ENCODE data around the gene DNAH14. TPM values are rescaled to one million over a fixed set of nuclear protein-coding genes. Genes with fewer than 3 reads are reported as not detected.

Gene DNAH14
- total and polyA plus RNA-seq, 2 donors (not counting 3 experiments of a cell fraction or from before 2014, with no cell fraction given) = 1.5 to 7.1 TPM

GRCh38 chr1:225378880-225379279 lies 449.4 kb downstream of the DNAH14 start:
- Histone ChIP-seq H4K20me1 (replicated peaks; ENCODE audit: control insufficient read depth, extremely low read depth, insufficient read depth, low read length) (no peaks in the 10 kb centered on the region), H3K4me3 (replicated peaks in 1 of 3; ENCODE audit: insufficient read depth in 1 of 3, low read depth in 1 of 3, low read length in 3 of 3) (no peak overlapping the region), H3K9me1 (replicated peaks; ENCODE audit: control insufficient read depth, extremely low read depth, insufficient read depth, low read length) (no peaks in the 10 kb centered on the region), H2AFZ (ENCODE audit: low read depth, low read length) (no peak overlapping the region), H3K9ac (replicated peaks; ENCODE audit: extremely low read depth, insufficient read depth, low read length) (no peak overlapping the region), H3K9me3 (replicated peaks; ENCODE audit: control insufficient read depth, insufficient read depth, low read length) (no peaks in the 10 kb centered on the region), H3K4me2 (ENCODE audit: insufficient read depth, low read length) (no peak overlapping the region), H3K27ac (ENCODE audit: insufficient read depth, low read depth, low read length) (no peak overlapping the region), H3K27me3 (ENCODE audit: control insufficient read depth in 2 of 2, insufficient read depth in 2 of 2, low read length in 2 of 2) (no peaks in the 10 kb centered on the region), H3K79me2 (ENCODE audit: control insufficient read depth, insufficient read depth, low read length) (no peaks in the 10 kb centered on the region), H3K4me1 (ENCODE audit: control insufficient read depth, extremely low read depth, insufficient read depth, low read length) (no peaks in the 10 kb centered on the region), H3K36me3 (ENCODE audit: control insufficient read depth in 2 of 2, extremely low read depth in 1 of 2, insufficient read depth in 2 of 2, low read length in 2 of 2) (no peaks in the 10 kb centered on the region)
- CTCF ChIA-PET = interaction anchor here (1.6 kb wide), 1 partner anchor 11 kb away, joined by 5 read pairs; no protein-coding TSS in a partner anchor
- no TSS peak for BruUV-seq (replicated peaks)
- dilution Hi-C loops (cut with MboI; ENCODE audit: extremely low pct_ligation_motif_present, low sequenced_read_pairs) (no loop called here), intact Hi-C loops (cut with micrococcal nuclease) (no loop called here)
- POLR2A ChIA-PET = no interaction called here
- FAIRE-seq (no peak), DNase-seq (ENCODE audit: low read depth, low spot score) (no peak)
- TF ChIP-seq MYC (IDR thresholded peaks at IDR 0.05; ENCODE audit: low read depth, low read length) (no peak), GATA2 (IDR thresholded peaks at IDR 0.05; ENCODE audit: insufficient read depth, insufficient read length, low read depth, low read length) (no peak), FOS (IDR thresholded peaks at IDR 0.05; ENCODE audit: borderline replicate concordance, insufficient read depth, low read length) (no peak), POLR2A (IDR thresholded peaks at IDR 0.05; ENCODE audit: low read depth, low read length) (no peak), EZH2 (IDR thresholded peaks at IDR 0.05; ENCODE audit: borderline replicate concordance, low read depth, low read length, severe bottlenecking) (no peak), POLR2AphosphoS5 (IDR thresholded peaks at IDR 0.05; ENCODE audit: insufficient read depth, low read depth, low read length) (no peak), MAX (IDR thresholded peaks at IDR 0.05; ENCODE audit: insufficient read depth, insufficient read length) (no peak), CTCF (IDR thresholded peaks at IDR 0.05; ENCODE audit: extremely low read depth in 1 of 2, insufficient read depth in 1 of 2, low read depth in 1 of 2, low read length in 2 of 2) (no peak), JUN (IDR thresholded peaks at IDR 0.05; ENCODE audit: borderline replicate concordance, insufficient read depth, insufficient read length, low read depth) (no peak)

Measured in endothelial cell of umbilical vein (primary cell).